HepG2 (cell line): ENCODE measurements around the gene SRXN1. TPM values are rescaled to one million over a fixed set of nuclear protein-coding genes. Genes with fewer than 3 reads are reported as not detected.
A peak's percentile ranks its signal among the peaks of the same experiment; 100 is the strongest.

ENCODE experiments used
- BATF2 ChIP-seq: sonication (generic); formaldehyde crosslinking; IDR thresholded peaks from 2 replicates; pipeline ENCODE4 v1.8.0; 2022; ENCODE audit warnings: mild to moderate bottlenecking, missing genetic modification reagents, moderate library complexity
- CREB1 ChIP-seq, 2 experiments: fragments of 450-650 bp in 1 of 2; IDR thresholded peaks; 2 replicates each; pipeline ENCODE4 v1.6.1; 2016 to 2017; ENCODE audit warnings: control low read depth in 1 of 2, mild to moderate bottlenecking in 1 of 2, missing compliant biosample characterization in 1 of 2, missing genetic modification characterization in 1 of 2
- NFAT5 ChIP-seq: sonication (generic); formaldehyde crosslinking; IDR thresholded peaks from 2 replicates; pipeline ENCODE4 v1.4.0; 2020; ENCODE audit warnings: missing genetic modification reagents
- ZBTB40 ChIP-seq, 2 experiments: fragments of 450-650 bp in 1 of 2; sonication (generic) in 1 of 2; formaldehyde crosslinking in 1 of 2; IDR thresholded peaks; 2 replicates each; pipeline versions ENCODE4 v1.6.1 to v1.8.0; 2016 to 2022; ENCODE audit warnings: antibody characterized with exemption in 1 of 2, mild to moderate bottlenecking in 1 of 2, missing genetic modification reagents in 1 of 2
- ZKSCAN8 ChIP-seq: IDR thresholded peaks from 2 replicates; pipeline ENCODE4 v1.6.1; 2016; ENCODE audit warnings: borderline replicate concordance, missing genetic modification reagents, missing compliant biosample characterization
- ZNF24 ChIP-seq: fragments of 450-650 bp; IDR thresholded peaks from 2 replicates; pipeline ENCODE4 v1.6.1; 2017; ENCODE audit warnings: antibody characterized with exemption, mild to moderate bottlenecking
- ZNF619 ChIP-seq: sonication (generic); formaldehyde crosslinking; IDR thresholded peaks from 2 replicates; pipeline ENCODE4 v1.4.0; 2020; ENCODE audit warnings: mild to moderate bottlenecking, missing genetic modification reagents
- polyA plus RNA-seq, 8 experiments: library from polyadenylated mRNA; depleted of rRNA in 3 of 8; stranded (reverse) in 7 of 8; unstranded in 1 of 8; fragments of >200 nt; fragmentation: Illumina TruSeq in 4 of 8; extraction: Trizol in 4 of 8; gene quantifications; 2 replicates each; pipeline versions ENCODE4 v1.2.1 to v1.2.3, GENCODE V29; 2011 to 2016; ENCODE audit warnings: low read depth in 4 of 8, missing spikeins in 1 of 8, mixed read lengths in 1 of 8; ENCODE audit not compliant: insufficient read depth in 1 of 8
- total RNA-seq, 5 experiments: library from RNA; depleted of rRNA; stranded (reverse); fragments of >200 nt; fragmentation: Illumina TruSeq; extraction: Trizol; gene quantifications; 2 replicates each; pipeline ENCODE4 v1.2.3, GENCODE V29; 2016; ENCODE audit warnings: low read depth in 1 of 5

SRXN1 gene
- total and polyA plus RNA-seq, 2 of the 13 experiments (the other 11 are each of a cell fraction or from before 2014, with no cell fraction given) = 29.9 to 87.7 TPM

- TF ChIP-seq ZNF619 (CRISPR knock-in tag) (no peak), ZBTB40 (IDR thresholded peaks at IDR 0.05) (no peak), ZBTB40 (CRISPR knock-in tag; IDR thresholded peaks at IDR 0.05) (peak; percentile 64), BATF2 (CRISPR knock-in tag) (peak; percentile 94), CREB1 (IDR thresholded peaks at IDR 0.05) (no peak), CREB1 (CRISPR knock-in tag; IDR thresholded peaks at IDR 0.05) (no peak), NFAT5 (peak; percentile 99), ZKSCAN8 (CRISPR knock-in tag) (0 out of 2 replicates have a peak, but pooled peaks have one; percentile 39), ZNF24 (no peak)
Observed at GRCh38 chr20:675453-676314, 22.7 kb upstream of the SRXN1 start, which contains the start of gene SCRT2 (continued).
